Liver (tissue), 9 donors: ENCODE data around the gene DOCK1. TPM values are rescaled to one million over a fixed set of nuclear protein-coding genes. Genes with fewer than 3 reads are reported as not detected.

ENCODE experiments used
- DNase-seq: peaks from one replicate; pipeline ENCODE4 v3.0.0-alpha.2; 2017; ENCODE audit warnings: low spot score
- H3K27ac ChIP-seq, 2 donors: one replicate each; pipeline ENCODE4 v1.7.0; 2013; ENCODE audit warnings: inconsistent platforms in 2 of 2, low read length in 2 of 2, control low read depth in 1 of 2, low read depth in 1 of 2, mild to moderate bottlenecking in 1 of 2
- H3K27me3 ChIP-seq, 4 donors: one replicate each; pipeline versions ENCODE4 v1.6.1 to v1.7.0; 2013; ENCODE audit warnings: low read length in 3 of 4, inconsistent platforms in 1 of 4, mild to moderate bottlenecking in 1 of 4, moderate library complexity in 1 of 4; ENCODE audit not compliant: control insufficient read depth in 4 of 4, insufficient read depth in 4 of 4
- H3K36me3 ChIP-seq, 4 donors: one replicate each; pipeline versions ENCODE4 v1.6.1 to v1.7.0; 2013; ENCODE audit warnings: low read length in 3 of 4, mild to moderate bottlenecking in 3 of 4, low read depth in 1 of 4, moderate library complexity in 1 of 4; ENCODE audit not compliant: control insufficient read depth in 4 of 4, insufficient read depth in 3 of 4
- H3K4me1 ChIP-seq, 4 donors: one replicate each; pipeline versions ENCODE4 v1.6.1 to v1.7.0; 2013; ENCODE audit warnings: low read length in 3 of 4, mild to moderate bottlenecking in 3 of 4, moderate library complexity in 1 of 4; ENCODE audit not compliant: control insufficient read depth in 4 of 4, insufficient read depth in 4 of 4
- H3K4me3 ChIP-seq, 3 donors: one replicate each; pipeline versions ENCODE4 v1.6.1 to v1.7.0; 2013; ENCODE audit warnings: low read length in 3 of 3, control low read depth in 1 of 3, low read depth in 1 of 3, mild to moderate bottlenecking in 1 of 3
- H3K9ac ChIP-seq, 2 donors: one replicate each; pipeline ENCODE4 v1.7.0; 2013; ENCODE audit warnings: low read length in 2 of 2, mild to moderate bottlenecking in 2 of 2, moderate library complexity in 2 of 2, control low read depth in 1 of 2, low read depth in 1 of 2
- H3K9me3 ChIP-seq, 4 donors: one replicate each; pipeline versions ENCODE4 v1.6.1 to v1.7.0; 2013; ENCODE audit warnings: low read length in 3 of 4; ENCODE audit not compliant: control insufficient read depth in 4 of 4
- EGR1 ChIP-seq, 2 donors: IDR thresholded peaks; 2 replicates each; pipeline ENCODE4 v1.6.1; 2016 to 2018; ENCODE audit warnings: antibody characterized with exemption in 2 of 2, low read depth in 2 of 2
- FOXA1 ChIP-seq: IDR thresholded peaks from 2 replicates; pipeline ENCODE4 v1.6.1; 2016; ENCODE audit warnings: antibody characterized with exemption
- FOXA2 ChIP-seq: IDR thresholded peaks from 2 replicates; pipeline ENCODE4 v1.6.1; 2016; ENCODE audit warnings: antibody characterized with exemption
- GABPA ChIP-seq, 2 donors: IDR thresholded peaks in 1 of 2; conservative IDR thresholded peaks in 1 of 2; 2 replicates each; pipeline ENCODE4 v1.6.1; 2016; ENCODE audit warnings: antibody characterized with exemption in 2 of 2, mild to moderate bottlenecking in 1 of 2, moderate library complexity in 1 of 2
- HNF4A ChIP-seq, 2 donors: conservative IDR thresholded peaks; 2 replicates each; pipeline ENCODE4 v1.6.1; 2016; ENCODE audit warnings: antibody characterized with exemption in 2 of 2, mild to moderate bottlenecking in 2 of 2
- HNF4G ChIP-seq: IDR thresholded peaks from 2 replicates; pipeline ENCODE4 v1.6.1; 2016; ENCODE audit warnings: antibody characterized with exemption
- JUND ChIP-seq, 2 donors: IDR thresholded peaks; 2 replicates each; pipeline ENCODE4 v1.6.1; 2016; ENCODE audit warnings: antibody characterized with exemption in 2 of 2
- NR2F2 ChIP-seq: IDR thresholded peaks from 2 replicates; pipeline ENCODE4 v1.6.1; 2016; ENCODE audit warnings: antibody characterized with exemption
- RAD21 ChIP-seq, 2 donors: IDR thresholded peaks; 2 replicates each; pipeline ENCODE4 v1.6.1; 2016; ENCODE audit warnings: antibody characterized with exemption in 2 of 2, mild to moderate bottlenecking in 2 of 2
- RXRA ChIP-seq, 2 donors: IDR thresholded peaks; 2 replicates each; pipeline ENCODE4 v1.6.1; 2017 to 2018; ENCODE audit warnings: antibody characterized with exemption in 2 of 2, mild to moderate bottlenecking in 1 of 2
- TAF1 ChIP-seq: conservative IDR thresholded peaks from 2 replicates; pipeline ENCODE4 v1.6.1; 2016; ENCODE audit warnings: antibody characterized with exemption, mild to moderate bottlenecking
- WGBS: extraction: QIAGEN DNeasy Blood & Tissue Kit; methylation state at CpG from one replicate; pipeline ENCODE4 v1.1.7; 2013; 5-methylcytosine and 5-hydroxymethylcytosine counted together
- polyA plus RNA-seq, 2 donors: library from polyadenylated mRNA; stranded (reverse) in 1 of 2; unstranded in 1 of 2; fragments of 200-250 nt in 1 of 2; fragments of >200 nt in 1 of 2; fragmentation: Nextera tagmentation in 1 of 2; extraction: Ambion mirVana in 1 of 2; gene quantifications; one replicate each; pipeline versions ENCODE4 v1.2.1 to v1.2.3, GENCODE V29; 2013 to 2015
- total RNA-seq, 2 donors: library from RNA; depleted of rRNA; stranded (reverse); fragments of >200 nt; gene quantifications; one replicate each; pipeline ENCODE4 v1.2.3, GENCODE V29; 2014
- TF ChIP-seq, protein P1 (sequence below): IDR thresholded peaks from 2 replicates; pipeline ENCODE4 v1.6.1; 2016; ENCODE audit warnings: antibody characterized with exemption, mild to moderate bottlenecking
- TF ChIP-seq, protein P2 (sequence below): IDR thresholded peaks from 2 replicates; pipeline ENCODE4 v1.6.1; 2016; ENCODE audit warnings: antibody characterized with exemption
- TF ChIP-seq, protein P3 (sequence below): fragments of 150-350 bp; IDR thresholded peaks from 2 replicates; pipeline ENCODE4 v1.5.1; 2017; ENCODE audit warnings: improper control_type of control experiment, low read depth, low read length; ENCODE audit not compliant: missing input control
- TF ChIP-seq, protein P4 (sequence below): IDR thresholded peaks from 2 replicates; pipeline ENCODE4 v1.6.1; 2016; ENCODE audit warnings: antibody characterized with exemption
- TF ChIP-seq, protein P5 (sequence below): IDR thresholded peaks from 2 replicates; pipeline ENCODE4 v1.6.1; 2016; ENCODE audit warnings: antibody characterized with exemption
- donor health status: healthy.
- donor health status: healthy.
- donor health status: healthy.
- donor health status: healthy.
- donor health status: healthy.

Gene DOCK1
- total and polyA plus RNA-seq, 4 donors = 3.8 to 28.8 (median 9.1) TPM

DNA sequence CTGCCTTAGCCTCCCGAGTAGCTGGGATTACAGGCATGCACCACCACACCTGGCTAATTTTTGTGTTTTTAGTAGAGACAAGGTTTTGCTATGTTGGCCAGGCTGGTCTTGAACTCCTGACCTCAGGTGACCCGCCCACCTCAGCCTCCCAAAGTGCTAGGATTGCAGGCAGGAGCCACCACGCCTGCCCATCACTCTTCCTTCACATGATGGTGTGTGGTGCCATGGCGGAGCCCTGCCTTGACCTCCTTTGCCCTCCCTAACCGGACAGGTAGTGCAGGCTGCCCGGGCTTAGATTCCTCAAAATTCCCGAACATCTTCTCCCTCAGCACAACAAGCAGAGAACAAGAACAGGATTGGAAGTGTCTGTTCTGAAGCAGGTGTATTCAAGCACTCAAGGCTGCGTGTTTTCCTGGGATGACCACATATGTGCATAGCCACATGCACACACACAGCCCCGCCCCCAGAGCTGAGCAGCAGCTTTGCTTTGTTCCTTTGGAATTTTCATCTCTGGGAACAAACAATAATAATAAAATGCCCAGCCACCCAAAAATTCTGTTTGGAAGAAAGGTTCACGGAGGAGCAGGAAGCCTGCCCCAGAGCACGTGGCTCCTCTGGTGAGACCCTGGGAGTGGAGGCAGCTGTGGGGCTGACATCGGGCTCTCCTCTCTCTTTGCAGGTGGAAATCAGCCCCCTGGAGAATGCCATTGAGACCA is 512.6 kb downstream of the DOCK1 start (continued):
- TF ChIP-seq EGR1 (IDR thresholded peaks at IDR 0.05; ENCODE audit: low read depth in 2 of 2) = no peak

DNA sequence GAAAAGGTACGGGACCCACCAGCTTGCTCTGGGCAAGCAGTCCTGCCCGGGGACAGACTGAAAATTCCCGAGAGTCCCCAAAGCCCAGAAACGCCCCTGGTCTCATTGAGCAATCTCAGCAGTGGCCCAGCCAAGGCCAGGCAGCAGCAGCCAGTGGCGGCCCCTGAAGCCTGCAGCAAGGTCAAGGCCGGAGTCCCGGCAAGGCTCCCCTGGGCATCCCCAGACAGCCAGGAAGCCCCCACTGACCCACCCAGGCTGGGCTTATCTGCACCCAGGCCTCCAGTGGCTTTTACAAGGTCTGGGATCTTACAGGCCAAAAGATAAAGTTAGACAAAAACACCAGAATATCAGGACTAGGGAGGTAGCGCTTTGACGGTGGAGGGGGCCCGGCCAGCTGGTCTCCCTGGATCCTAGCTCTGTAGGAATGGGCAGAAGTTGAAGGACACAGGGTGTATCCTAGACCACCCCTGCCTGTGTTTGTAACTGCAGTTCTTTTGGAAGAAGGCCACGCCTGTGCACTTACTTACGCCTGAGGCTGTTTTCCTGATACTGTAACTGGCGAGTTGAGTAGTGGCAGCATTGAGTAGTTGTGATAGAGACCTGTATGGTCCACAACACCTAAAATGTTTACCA is 513.4 kb downstream of the DOCK1 start:
- DNase-seq = no peak
- no peak overlapping the region for H3K9ac ChIP-seq
- no peak overlapping the region for H3K27ac ChIP-seq
- no peaks in the 10 kb centered on the region for H3K4me1 ChIP-seq
- TF ChIP-seq FOXA2 = no peak
- TF ChIP-seq, protein P1, sequence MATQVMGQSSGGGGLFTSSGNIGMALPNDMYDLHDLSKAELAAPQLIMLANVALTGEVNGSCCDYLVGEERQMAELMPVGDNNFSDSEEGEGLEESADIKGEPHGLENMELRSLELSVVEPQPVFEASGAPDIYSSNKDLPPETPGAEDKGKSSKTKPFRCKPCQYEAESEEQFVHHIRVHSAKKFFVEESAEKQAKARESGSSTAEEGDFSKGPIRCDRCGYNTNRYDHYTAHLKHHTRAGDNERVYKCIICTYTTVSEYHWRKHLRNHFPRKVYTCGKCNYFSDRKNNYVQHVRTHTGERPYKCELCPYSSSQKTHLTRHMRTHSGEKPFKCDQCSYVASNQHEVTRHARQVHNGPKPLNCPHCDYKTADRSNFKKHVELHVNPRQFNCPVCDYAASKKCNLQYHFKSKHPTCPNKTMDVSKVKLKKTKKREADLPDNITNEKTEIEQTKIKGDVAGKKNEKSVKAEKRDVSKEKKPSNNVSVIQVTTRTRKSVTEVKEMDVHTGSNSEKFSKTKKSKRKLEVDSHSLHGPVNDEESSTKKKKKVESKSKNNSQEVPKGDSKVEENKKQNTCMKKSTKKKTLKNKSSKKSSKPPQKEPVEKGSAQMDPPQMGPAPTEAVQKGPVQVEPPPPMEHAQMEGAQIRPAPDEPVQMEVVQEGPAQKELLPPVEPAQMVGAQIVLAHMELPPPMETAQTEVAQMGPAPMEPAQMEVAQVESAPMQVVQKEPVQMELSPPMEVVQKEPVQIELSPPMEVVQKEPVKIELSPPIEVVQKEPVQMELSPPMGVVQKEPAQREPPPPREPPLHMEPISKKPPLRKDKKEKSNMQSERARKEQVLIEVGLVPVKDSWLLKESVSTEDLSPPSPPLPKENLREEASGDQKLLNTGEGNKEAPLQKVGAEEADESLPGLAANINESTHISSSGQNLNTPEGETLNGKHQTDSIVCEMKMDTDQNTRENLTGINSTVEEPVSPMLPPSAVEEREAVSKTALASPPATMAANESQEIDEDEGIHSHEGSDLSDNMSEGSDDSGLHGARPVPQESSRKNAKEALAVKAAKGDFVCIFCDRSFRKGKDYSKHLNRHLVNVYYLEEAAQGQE = no peak
- TF ChIP-seq, protein P2, sequence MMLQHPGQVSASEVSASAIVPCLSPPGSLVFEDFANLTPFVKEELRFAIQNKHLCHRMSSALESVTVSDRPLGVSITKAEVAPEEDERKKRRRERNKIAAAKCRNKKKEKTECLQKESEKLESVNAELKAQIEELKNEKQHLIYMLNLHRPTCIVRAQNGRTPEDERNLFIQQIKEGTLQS = no peak
- no peak for TF ChIP-seq HNF4A (conservative IDR thresholded peaks at IDR 0.05)
- no peaks in the 10 kb centered on the region for H3K27me3 ChIP-seq
- H3K4me3 ChIP-seq = no peak overlapping the region
- H3K9me3 ChIP-seq = no peaks in the 10 kb centered on the region
- peaks cover 0 to 26% (median 6%) of the 10 kb centered on the region in 4 donors for H3K36me3 ChIP-seq
- WGBS = 96% methylated on average over 13 of the region's 13 CpGs

DNA sequence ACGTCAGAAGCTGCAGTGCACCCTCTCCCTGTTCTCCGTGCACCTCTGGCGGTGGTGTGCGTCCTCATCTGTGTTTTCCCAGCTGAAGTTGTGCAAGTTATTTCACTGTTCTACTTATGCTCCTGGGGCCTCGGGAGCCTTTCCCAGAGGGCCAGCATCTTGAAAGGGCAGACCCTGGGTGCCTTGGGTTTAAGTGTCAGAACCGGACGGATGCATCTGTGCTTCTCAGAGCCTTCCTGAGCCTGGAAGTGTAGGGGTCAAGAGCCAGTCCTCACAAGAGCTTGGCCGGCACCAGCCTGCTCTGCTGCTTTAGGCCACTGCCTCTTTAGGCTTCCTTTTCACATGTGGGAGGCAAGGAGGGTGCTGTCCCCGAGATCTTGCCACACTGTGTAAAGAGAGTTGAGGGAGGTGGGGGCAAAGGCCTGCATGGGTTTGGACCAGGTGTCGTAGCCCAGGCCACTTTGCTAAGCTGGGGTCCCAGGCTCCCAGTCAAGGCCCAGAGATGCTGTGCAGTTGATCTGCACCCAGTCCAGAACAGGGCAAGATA is 515.0 kb downstream of the DOCK1 start:
- H3K36me3 ChIP-seq = peaks cover 0 to 34% (median 6%) of the 10 kb centered on the region in 4 donors
- H3K27ac ChIP-seq = no peak overlapping the region
- no peak overlapping the region for H3K4me3 ChIP-seq
- no peaks in the 10 kb centered on the region for H3K4me1 ChIP-seq
- H3K9me3 ChIP-seq = no peaks in the 10 kb centered on the region
- H3K9ac ChIP-seq = no peak overlapping the region
- no peak for DNase-seq
- H3K27me3 ChIP-seq = no peaks in the 10 kb centered on the region
- WGBS = 94% methylated on average over 10 of the region's 10 CpGs
- no peak for TF ChIP-seq NR2F2
- TF ChIP-seq RXRA (IDR thresholded peaks at IDR 0.05) = no peak
- TF ChIP-seq EGR1 (IDR thresholded peaks at IDR 0.05; ENCODE audit: low read depth in 2 of 2) = no peak
- TF ChIP-seq, protein P3, sequence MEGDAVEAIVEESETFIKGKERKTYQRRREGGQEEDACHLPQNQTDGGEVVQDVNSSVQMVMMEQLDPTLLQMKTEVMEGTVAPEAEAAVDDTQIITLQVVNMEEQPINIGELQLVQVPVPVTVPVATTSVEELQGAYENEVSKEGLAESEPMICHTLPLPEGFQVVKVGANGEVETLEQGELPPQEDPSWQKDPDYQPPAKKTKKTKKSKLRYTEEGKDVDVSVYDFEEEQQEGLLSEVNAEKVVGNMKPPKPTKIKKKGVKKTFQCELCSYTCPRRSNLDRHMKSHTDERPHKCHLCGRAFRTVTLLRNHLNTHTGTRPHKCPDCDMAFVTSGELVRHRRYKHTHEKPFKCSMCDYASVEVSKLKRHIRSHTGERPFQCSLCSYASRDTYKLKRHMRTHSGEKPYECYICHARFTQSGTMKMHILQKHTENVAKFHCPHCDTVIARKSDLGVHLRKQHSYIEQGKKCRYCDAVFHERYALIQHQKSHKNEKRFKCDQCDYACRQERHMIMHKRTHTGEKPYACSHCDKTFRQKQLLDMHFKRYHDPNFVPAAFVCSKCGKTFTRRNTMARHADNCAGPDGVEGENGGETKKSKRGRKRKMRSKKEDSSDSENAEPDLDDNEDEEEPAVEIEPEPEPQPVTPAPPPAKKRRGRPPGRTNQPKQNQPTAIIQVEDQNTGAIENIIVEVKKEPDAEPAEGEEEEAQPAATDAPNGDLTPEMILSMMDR = no peak
- TF ChIP-seq, protein P4, sequence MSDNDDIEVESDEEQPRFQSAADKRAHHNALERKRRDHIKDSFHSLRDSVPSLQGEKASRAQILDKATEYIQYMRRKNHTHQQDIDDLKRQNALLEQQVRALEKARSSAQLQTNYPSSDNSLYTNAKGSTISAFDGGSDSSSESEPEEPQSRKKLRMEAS = no peak
- TF ChIP-seq GABPA (IDR thresholded peaks at IDR 0.05 in 1 of 2, conservative IDR thresholded peaks at IDR 0.05 in 1 of 2) = no peak
- TF ChIP-seq FOXA2 = no peak
- TF ChIP-seq HNF4G = no peak
- no peak for TF ChIP-seq JUND (IDR thresholded peaks at IDR 0.05)
- TF ChIP-seq, protein P1 = no peak
- TF ChIP-seq TAF1 = no peak
- TF ChIP-seq, protein P2 = no peak
- TF ChIP-seq RAD21 (IDR thresholded peaks at IDR 0.05) = no peak
- no peak for TF ChIP-seq HNF4A (conservative IDR thresholded peaks at IDR 0.05)
- TF ChIP-seq, protein P5, sequence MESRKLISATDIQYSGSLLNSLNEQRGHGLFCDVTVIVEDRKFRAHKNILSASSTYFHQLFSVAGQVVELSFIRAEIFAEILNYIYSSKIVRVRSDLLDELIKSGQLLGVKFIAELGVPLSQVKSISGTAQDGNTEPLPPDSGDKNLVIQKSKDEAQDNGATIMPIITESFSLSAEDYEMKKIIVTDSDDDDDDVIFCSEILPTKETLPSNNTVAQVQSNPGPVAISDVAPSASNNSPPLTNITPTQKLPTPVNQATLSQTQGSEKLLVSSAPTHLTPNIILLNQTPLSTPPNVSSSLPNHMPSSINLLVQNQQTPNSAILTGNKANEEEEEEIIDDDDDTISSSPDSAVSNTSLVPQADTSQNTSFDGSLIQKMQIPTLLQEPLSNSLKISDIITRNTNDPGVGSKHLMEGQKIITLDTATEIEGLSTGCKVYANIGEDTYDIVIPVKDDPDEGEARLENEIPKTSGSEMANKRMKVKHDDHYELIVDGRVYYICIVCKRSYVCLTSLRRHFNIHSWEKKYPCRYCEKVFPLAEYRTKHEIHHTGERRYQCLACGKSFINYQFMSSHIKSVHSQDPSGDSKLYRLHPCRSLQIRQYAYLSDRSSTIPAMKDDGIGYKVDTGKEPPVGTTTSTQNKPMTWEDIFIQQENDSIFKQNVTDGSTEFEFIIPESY = no peak
- TF ChIP-seq FOXA1 = no peak
